ENCODE results near the gene EPRS1.
"Not testable (repeated sequence)": the region's sequence is repeated elsewhere in the genome, so short reads cannot be mapped to it uniquely, and the experiment has no call there.

EPRS1 gene

GRCh38 chr1:220046052-220046930 lies at the start of gene EPRS1:
Gene EPRS1, minus strand, starts transcription at chr1:220046505. Its CDS starts 117 bp downstream, at chr1:220046388.
- peak; percentile 95 for DNase-seq (ENCODE audit: low read depth)

- peak; percentile 59 for DNase-seq (ENCODE audit: low read depth)
Observed at GRCh38 chr1:220094016-220094911, 48.0 kb upstream of the EPRS1 start, which contains the start of gene IARS2. Gene IARS2, plus strand, starts transcription at chr1:220094132. Its CDS starts 85 bp downstream, at chr1:220094217.

DNA sequence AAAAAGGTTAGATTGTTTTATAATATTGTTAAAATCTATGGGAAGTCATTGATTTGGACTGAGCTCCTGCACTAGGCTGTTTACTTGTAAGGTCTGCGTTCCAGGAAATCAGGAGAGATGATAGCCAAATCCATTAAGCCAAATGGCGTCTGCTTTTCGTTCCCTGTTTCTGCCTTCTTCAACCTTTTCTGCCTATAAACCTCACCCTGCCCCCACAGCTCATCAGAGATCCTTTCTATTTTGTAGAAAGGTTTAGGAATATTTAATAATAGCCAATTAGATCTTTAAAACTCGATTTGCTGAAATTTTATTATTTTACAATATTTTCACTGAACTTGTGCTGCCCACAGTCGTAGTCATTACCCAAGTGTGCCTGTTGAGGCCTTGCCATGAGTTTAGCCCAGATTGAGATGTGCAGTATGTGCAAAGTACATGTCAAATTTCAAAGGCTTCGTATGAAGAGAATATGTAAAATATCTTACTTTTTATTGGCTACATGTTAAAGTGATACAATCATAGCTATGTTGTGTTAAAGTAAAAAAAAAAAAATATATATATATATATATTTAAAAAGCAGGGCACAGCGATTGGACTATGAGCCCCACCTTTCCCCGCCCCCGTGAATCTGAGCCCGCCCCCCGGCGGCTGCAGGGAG lies 47.2 kb upstream of the EPRS1 start:
- no peak for DNase-seq (ENCODE audit: low read depth)

GRCh38 chr1:220092694-220093093 lies 46.4 kb upstream of the EPRS1 start:
- DNase-seq (ENCODE audit: low read depth) = no peak

DNA sequence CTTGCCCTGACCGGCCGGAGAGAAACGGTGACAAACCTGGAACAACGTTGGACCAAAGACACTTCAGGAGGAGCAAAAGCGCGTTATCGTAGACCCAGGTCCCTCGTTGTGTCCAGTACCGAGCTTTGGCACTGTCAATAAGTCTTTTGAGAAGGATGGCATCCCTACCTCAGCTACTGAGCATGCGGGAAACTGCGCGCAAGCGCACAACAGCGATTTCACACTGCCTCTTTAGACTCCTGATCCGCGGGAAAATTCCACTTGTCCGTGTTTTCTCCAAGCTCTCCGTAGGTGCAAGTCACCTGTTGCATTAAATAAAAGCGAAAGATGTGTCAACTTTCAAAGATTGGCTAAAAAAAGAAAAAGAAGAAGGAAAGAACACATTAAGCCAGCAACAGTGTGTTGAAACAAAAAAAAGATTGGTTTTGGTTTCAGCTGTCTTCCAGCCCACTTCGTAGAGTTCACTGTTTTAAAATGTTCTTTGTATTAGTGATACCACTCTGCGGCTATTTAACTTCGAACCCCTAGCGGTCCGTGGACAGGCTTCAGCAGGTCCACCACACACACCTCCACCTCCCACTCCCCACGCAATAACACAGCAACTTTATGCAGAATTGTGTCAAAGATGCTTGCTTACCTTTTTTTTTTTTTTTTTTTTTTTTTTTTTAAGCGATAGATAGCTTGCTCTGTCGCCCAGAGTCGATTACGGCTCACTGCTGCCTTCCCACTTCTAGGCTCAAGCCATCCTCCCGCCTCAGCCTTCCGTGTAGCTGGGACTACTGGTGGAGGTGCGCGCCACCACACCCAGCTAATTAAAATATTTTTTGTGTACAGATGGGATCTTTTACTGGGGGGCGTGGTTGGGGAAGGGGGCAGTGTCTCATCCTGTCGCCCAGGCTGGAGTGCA lies 43.6 kb upstream of the EPRS1 start, which contains the start of gene BPNT1:
Gene BPNT1 (minus strand): TSS at position 139 of the 907 bp plus-strand sequence. CDS start 9,942 bp downstream, outside the sequence.
- peak; percentile 85 for DNase-seq (ENCODE audit: low read depth)

- not testable (repeated sequence) for DNase-seq (ENCODE audit: low read depth)
Observed at GRCh38 chr1:220086261-220086686, 40.0 kb upstream of the EPRS1 start.

GRCh38 chr1:220084460-220084859 lies 38.2 kb upstream of the EPRS1 start:
- DNase-seq (ENCODE audit: low read depth) = no peak

GRCh38 chr1:220077887-220078286 lies 31.6 kb upstream of the EPRS1 start:
- DNase-seq (ENCODE audit: low read depth) = no peak

DNA sequence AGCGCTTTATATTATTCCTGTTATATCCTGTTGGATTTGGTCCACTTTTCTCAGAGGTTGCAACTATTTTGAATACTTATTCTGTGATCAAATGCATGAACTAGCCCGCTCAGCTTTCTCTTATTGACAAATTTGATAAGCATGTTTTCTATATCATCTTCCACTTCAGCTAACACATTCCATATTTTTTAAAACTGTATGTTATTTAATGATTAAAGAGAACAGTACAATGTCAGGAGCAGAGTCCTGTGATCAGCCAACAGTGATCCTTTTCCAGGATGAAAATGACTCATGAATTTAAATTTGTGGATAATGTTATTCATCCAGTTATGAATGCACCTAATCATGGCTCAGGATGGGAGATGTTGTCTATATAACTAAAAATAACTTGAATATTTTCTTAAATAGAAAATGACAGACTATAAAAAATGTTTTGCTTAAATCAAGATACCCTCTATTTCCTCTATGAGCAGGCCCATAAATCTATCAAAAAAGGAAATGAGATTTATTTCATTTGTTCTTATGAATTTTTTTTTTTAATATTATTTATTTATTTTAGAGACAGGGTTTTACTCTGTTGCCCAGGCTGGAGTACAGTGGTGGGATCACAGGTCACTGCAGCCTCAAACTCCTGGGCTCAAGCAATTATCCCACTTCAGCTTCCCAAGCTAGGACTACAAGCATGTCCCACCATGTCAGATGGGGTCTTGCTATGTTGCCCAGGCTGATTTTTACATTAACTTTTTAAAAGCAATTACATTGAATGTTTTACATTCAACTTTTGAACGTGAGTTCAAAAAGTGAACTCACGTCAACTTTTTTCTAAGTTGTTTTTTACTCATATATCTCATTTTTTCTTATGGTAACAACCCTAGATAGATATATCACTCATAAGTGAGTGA lies 30.8 kb upstream of the EPRS1 start:
- no peak for DNase-seq (ENCODE audit: low read depth)

DNA sequence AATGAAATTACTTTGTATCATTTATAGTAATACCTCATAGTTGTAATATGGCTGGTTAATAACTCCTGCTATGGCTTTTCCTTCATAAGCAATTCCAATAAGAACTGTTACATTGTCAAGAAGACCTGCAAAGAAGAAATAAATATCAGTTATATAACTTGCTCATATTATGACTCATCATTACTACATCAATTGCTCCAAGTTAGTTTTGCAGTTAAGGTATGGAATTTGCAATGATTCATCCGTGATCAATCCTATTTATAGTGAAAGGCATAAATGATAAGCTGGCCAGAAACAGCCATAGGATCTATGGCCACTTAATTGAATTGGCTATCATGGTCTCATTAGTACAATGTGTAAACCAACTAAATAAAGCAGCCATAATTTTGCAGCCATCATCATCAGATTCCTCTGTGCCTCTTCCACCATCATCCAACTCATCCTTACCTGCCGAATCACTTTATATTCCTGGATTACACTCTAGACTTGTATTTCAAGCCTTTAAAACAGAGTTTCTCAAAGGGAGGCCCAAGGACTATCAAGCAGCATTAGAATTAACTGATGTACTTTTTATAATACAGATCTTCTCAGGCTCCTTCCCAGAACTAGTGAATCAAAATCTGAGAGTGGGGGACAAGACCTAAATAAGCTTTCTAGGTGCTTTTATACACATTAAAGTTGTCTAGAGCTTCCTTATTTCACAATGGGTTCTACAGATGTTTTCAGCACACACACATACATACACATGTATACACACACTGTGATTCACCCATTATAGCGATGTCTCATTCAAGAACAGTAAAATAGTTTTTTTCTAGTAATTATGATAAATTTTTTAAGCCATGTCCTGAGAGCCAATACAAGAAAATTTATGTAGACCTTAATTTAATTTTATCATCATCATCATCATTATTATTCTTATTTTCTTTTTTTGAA lies 21.2 kb upstream of the EPRS1 start:
- no peak for DNase-seq (ENCODE audit: low read depth)

DNA sequence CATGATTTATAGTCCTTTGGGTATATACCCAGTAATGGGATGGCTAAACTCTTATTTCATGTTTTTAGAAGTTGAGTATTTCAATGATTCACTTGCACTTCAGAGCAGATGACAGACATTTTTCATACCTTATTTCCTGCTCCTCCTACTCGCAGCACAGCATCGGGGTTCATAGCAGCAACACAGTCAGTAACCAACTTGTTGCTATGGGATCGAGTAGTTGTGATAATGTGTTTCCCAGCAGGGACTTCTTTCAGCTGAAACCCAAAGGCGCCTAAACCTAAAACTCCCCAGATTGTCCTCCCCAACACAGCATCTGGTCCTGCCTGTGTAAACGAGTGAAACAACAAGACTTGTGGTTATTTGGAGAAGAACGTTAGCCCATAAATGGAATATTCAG lies 16.3 kb upstream of the EPRS1 start:
- DNase-seq (ENCODE audit: low read depth) = no peak

DNA sequence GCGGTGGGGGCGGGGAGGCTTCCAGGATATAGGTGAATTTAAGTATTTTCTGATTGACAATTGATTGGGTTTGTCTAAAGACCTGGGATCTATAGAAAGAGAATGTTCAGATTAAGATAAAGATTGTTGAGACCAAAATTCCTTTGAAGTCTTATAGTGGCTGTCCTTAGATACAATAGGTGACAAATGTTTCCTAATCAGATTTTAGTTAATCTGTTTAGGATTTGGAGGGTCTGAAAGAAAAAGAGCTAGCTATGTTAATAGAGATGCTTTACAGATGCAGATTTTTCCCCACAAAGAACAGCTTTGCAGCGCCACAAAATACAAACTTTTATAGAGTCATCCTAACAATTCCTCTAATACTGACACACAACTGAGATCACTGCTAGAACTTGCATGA lies 14.6 kb upstream of the EPRS1 start:
- no peak for DNase-seq (ENCODE audit: low read depth)

DNA sequence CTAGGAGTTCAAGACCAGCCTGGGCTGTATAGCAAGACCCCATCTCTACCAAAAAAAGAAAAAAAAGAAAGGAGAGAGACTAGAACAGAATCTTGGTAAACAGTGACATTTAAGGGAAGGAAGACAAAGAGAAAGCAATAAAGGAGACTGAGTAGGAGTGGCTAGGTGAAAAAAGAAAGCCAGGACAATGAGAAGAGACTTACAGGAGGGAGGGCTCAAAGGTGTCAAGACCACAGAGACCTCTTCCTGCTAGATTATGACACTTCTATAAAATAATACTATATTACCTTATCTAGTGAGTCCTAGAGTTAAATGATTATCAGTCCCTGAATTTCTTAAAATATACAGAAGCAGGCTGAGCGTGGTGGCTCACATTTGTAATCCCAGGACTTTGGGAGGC lies 10.1 kb upstream of the EPRS1 start:
- DNase-seq (ENCODE audit: low read depth) = no peak

- DNase-seq (ENCODE audit: low read depth) = no peak
Observed at GRCh38 chr1:220045356-220046051, 801 bp downstream of the EPRS1 start.

DNA sequence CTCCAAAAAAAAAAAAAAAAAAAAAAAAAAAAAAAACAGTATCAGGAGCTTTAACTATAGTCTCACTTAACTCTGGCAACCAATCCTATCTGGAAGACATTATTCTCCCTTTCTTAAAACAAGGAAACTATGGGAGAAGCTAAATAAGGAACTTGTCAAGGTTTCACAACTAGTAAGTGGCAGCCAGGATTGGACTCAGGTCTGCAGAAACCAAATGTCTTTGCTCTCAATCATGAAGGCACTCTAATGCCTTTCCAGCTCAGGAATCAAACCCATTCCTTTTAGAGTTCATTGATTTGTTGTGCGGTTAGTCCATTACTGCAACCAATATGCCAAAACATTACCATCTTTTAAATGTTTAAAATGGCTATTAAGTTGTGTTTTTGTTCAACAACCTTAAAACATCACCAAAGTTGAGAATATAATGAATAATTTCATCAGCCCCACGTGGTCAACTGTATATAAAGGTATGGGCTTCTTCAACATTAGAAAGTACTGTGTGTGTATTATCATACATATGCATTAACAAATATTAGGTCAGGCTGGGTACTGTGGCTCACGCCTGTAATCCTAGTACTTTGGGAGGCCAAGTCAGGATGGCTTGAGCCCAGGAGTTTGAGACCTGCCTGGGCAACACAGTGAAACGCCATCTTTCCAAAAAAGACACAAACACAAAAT lies 1.5 kb downstream of the EPRS1 start:
- no peak for DNase-seq (ENCODE audit: low read depth)

- DNase-seq (ENCODE audit: low read depth) = no peak
Observed at GRCh38 chr1:220043646-220044045, 2.7 kb downstream of the EPRS1 start.

GRCh38 chr1:220040028-220040596 lies 6.2 kb downstream of the EPRS1 start:
- DNase-seq (ENCODE audit: low read depth) = no peak

Measured in GM04504 (cell line).